ENCODE data around the gene MTCL1.

MTCL1 gene

DNA sequence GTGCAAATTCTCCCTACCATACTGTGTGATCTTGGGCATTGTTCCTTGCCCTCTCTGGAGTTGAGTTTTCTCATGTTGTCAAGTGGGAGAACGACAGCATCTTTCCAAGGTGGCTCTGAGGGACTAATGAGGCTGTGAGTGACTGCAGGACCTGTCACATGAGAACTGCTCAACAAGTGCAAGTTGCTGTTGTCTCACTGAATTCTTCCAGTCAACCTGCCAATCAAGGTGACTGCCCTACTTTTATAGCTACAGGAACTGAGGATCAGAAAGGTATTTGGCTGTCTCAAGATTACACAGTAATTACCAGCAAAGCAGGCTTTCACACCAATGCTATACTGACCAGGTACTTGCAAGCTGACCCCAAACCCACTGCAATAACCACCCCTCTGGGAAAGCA lies 137.6 kb downstream of the MTCL1 start:
- no peak for DNase-seq

- no peak for DNase-seq
Measured at GRCh38 chr18:8844721-8845148, 139.4 kb downstream of the MTCL1 start.

- DNase-seq: no peak
Measured at GRCh38 chr18:8845506-8845905, 140.2 kb downstream of the MTCL1 start.

- DNase-seq: no peak
Measured at GRCh38 chr18:8847066-8847755, 141.9 kb downstream of the MTCL1 start.

DNA sequence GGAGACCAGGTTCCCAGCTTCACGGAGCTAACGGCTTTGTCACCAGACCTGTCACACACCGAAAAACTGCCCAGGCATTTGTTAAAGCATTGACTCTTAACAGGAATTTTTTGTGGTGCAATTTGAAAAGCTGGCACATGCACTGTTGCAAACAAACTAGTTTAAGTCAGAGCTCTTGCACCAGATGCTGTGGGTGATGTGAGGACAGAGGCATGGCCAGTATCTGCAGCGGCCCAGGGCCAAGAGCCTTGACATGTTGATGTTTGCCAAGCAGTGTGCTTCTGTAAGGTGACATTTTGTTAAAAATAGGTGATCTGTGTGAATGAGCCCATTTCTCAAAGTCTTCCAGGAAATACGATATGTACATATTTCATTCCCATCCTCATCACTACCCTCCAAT lies 142.5 kb downstream of the MTCL1 start:
- no peak for DNase-seq

- DNase-seq: no peak
Measured at GRCh38 chr18:8848541-8848940, 143.2 kb downstream of the MTCL1 start.

- DNase-seq: no peak
Measured at GRCh38 chr18:8849696-8850095, 144.3 kb downstream of the MTCL1 start.

DNA sequence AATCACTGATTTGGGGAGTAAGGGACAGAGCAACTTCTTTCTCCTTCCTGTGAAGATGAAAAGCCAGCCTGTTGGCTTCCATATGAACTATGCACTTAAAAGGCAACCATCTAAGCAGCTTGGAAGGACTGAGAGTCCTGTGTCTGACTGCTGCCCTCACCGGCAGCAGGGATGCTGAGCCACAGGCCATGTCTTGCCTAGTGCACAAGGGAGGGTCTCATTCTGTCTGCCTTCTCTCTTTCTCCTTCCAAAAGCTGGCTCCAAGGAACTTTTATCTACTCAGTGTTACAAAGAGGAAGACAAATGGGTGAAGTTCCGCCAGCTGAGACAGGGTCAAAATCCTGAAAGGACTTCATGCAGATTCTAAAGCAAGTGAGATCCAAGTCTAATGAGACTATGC lies 146.3 kb downstream of the MTCL1 start:
- no peak for DNase-seq

DNA sequence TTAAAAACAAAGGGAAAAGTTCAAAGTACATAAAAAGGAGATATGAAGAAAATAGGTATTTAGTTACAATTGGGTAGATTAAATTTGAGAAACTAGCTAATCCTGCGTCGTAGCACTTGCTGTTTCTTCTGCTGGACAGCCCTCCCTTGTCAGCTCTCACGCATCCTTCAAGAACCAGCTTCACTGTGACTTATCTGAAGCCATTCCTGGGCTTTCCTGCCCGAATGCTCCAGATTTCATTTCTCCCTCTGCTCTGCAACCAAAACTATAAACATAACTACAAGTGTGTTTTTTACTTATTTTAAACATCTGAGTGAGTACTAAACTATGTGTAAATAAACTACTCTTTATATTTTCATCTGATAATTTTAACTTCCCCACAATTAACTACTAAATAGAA lies 149.2 kb downstream of the MTCL1 start:
- DNase-seq: no peak

GRCh38 chr18:8854962-8855361 lies 149.6 kb downstream of the MTCL1 start:
- DNase-seq: no peak

- DNase-seq: no peak
Measured at GRCh38 chr18:8856212-8856611, 150.9 kb downstream of the MTCL1 start.

GRCh38 chr18:8856769-8857393 lies 151.5 kb downstream of the MTCL1 start:
- no peak for DNase-seq

DNA sequence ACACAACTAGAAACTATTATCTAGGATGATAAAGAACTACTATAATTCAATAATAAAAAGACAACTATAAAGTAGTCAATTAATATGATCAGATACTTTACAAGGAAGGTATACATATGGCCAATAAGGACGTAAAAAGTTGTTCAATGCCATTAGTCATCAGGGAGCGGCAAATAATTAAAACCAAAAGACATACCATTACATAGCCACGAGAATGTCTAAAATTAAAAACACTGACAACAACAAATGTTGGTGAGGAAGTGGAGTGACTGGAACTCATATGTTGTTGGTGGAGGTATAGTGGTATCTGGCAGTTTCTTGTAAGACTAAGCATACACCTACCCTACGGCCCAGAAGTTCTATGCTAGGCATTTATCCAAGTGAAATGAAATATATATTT lies 152.4 kb downstream of the MTCL1 start:
- DNase-seq: no peak

DNA sequence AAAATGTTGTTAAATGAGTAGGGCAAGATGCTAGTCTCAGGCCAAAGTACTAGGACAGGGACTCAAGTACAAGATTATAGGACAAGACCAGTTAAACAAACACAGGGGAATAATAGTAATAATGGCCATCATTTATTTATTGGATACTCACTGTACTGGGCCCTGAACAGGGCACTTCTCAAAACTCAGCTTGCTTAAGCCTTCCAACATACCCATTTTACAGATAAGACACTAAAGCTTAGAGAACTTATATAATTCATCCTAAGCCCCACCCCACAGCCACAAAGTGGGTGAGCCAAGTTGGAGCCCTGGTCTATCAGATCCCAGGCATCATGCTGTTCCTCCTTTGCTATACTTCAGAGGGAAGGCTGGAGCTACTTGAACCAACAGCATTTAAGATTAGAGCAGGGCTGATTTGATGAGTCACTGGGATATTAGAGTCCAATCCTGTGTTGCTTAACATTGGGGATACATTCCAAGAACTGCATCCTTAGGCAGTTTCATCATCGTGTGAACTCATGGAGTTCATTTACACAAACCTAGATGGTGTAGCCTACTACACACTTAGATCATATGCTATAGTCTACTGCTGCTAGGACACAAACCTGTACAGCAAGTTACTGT lies 153.6 kb downstream of the MTCL1 start:
- DNase-seq: no peak

GRCh38 chr18:8860845-8861642 lies 155.7 kb downstream of the MTCL1 start:
- no peak for DNase-seq

DNA sequence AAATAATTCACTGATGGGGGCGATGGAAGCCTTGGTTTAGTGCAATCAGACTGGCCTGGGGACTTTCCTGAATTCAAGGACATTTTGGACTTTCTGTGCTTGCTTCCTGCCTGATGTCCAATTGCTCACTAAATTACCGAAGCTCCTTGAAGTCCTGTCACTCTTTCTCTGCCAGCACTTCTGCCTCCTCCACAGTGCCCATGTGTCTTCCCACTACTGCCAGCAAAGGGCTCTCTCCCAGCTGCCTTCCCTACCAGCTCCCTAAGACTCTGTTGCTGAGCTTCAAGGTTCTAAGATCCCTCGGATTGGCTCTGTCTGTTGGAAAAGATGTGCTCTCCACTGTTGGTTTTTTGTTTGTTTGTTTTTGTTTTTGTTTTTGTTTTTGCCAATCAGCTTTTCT lies 158.1 kb downstream of the MTCL1 start:
- DNase-seq: no peak

DNA sequence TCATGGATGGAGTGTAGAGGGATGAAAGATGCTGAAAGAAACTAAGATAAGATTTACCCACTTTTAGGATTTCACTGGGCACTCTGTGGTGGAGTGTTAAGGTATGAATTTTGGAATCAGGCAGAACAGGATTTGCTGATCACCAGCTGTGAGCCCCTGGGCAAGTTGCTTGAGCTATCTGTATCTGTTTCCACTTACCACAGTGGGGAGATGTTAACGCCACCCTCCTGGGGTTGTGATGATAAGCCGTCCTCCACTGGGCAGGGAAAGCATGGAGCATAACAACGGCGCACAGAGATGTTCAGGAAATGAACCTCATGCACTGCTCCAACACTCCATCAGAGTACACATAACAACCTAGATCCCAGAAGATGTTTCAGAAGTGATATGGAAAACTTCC lies 160.6 kb downstream of the MTCL1 start:
- DNase-seq: no peak

GRCh38 chr18:8866679-8867078 lies 161.3 kb downstream of the MTCL1 start:
- DNase-seq: no peak

GRCh38 chr18:8868276-8868675 lies 162.9 kb downstream of the MTCL1 start:
- DNase-seq: no peak

DNA sequence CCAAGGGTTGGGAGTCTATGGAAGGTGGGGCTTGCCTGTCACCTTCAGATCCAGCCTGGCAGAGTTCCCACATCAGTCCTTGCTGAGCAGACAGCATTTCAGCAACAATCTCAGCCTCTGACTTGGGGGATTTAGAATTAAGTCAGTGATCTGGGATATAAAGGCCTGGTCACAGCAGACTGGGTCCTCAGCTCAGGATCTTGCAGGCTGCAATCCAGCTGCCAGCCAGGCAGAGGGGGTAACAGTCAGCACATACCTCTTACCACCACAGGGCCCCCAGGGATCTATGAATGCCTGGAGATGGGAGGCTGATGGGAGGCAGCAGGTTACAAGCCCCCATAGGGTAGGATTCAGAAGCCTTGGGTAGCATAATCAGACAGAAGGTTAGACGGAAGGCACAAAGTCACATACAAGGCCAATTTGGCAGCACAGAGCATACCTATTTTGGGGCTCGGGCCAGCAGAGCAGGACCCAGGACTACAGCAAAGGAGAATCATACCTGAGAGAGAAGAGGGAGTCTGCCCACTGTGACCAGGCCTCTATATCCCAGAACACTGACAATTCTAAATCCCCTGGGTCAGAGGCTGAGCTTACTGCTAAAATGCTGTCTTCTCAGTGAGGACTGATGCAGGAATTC lies 163.5 kb downstream of the MTCL1 start:
- no peak for DNase-seq

DNA sequence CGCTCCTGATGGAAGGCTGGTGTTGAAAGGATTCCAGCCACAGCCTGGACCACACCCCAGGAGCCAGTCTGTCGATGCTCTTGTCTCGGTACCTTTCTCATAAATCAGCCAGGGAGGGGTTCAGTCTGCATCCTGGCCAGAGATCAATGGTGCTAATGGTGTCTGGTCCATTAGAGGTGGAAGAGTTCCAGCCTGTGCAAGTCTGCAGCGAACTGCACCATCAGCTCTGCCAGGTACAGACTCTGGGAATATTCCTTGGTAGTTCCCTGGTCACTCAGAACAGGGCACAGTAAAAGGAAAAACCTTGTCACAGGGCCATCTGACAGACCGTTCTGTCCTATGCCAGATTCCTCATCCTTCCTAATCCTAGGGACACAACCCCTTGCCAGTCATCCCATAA lies 164.3 kb downstream of the MTCL1 start:
- no peak for DNase-seq

GRCh38 chr18:8870528-8870927 lies 165.2 kb downstream of the MTCL1 start:
- no peak for DNase-seq

DNA sequence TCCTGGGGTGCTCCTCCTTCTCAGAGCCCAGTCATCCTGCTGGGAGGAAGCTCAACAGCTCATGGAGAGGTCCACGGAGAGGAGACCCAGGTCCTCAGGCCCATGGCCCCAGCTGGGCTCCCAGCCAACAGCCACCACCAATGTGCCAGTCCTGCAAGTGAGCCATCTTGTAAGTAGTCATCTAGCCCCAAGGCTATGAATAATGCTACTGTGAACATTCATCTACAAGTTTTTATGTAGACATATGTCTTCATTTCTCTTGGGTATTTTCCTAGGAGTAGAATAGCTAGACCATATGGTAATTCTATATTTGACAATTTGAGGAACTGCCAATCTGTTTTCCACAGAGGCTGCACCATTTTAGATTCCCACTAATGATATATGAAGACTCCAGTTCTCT lies 166.1 kb downstream of the MTCL1 start:
- DNase-seq: no peak

Measured in CD4-positive, alpha-beta T cell treated with Interleukin-6 for 4 hours (primary cell).